ENCODE data around the gene CD300LG. TPM values are rescaled to one million over a fixed set of nuclear protein-coding genes. Genes with fewer than 3 reads are reported as not detected.

Gene CD300LG
- total and polyA plus RNA-seq, 9 donors, result 0.13 to 6.8 (median 2.1) TPM

DNA sequence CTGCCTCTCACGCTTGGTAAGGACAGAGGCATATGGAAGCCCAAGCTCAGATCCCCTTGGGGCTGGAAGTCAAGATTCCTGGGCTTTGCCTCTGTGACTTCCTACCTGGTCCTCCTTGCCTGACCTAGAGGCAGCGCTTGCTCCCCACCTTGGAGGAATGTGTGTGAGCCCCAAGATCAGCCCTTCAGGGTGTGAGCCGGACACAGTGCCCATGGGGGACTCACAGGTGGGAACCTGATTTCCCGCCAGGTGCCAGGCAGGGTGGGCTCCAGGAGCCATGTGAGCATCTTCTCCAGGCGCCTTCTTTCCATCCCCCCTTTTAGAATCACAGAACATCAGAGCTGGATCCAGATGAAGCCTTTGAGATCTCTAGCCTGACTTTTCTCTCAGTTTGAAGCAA is 10.2 kb downstream of the CD300LG start:
- intact Hi-C loops (cut with DNase I), result no loop called here
- 94 to 96% (median 95%) methylated on average over 5 of the region's 5 CpGs for WGBS, 3 donors
- DNase-seq, result no peak
- Histone ChIP-seq H3K4me1 (ENCODE audit: insufficient read depth) (peaks cover 5% of the 10 kb centered on the region), H3K36me3 (no peaks in the 10 kb centered on the region), H3K27me3 (no peaks in the 10 kb centered on the region), H3K4me3 (no peak overlapping the region), H3K9me3 (no peaks in the 10 kb centered on the region), H3K27ac (no peak overlapping the region)
- TF ChIP-seq POLR2A (IDR thresholded peaks at IDR 0.05) (no peak), EP300 (IDR thresholded peaks at IDR 0.05) (no peak)
- TF ChIP-seq, protein P1, sequence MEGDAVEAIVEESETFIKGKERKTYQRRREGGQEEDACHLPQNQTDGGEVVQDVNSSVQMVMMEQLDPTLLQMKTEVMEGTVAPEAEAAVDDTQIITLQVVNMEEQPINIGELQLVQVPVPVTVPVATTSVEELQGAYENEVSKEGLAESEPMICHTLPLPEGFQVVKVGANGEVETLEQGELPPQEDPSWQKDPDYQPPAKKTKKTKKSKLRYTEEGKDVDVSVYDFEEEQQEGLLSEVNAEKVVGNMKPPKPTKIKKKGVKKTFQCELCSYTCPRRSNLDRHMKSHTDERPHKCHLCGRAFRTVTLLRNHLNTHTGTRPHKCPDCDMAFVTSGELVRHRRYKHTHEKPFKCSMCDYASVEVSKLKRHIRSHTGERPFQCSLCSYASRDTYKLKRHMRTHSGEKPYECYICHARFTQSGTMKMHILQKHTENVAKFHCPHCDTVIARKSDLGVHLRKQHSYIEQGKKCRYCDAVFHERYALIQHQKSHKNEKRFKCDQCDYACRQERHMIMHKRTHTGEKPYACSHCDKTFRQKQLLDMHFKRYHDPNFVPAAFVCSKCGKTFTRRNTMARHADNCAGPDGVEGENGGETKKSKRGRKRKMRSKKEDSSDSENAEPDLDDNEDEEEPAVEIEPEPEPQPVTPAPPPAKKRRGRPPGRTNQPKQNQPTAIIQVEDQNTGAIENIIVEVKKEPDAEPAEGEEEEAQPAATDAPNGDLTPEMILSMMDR (IDR thresholded peaks at IDR 0.05), result no peak

DNA sequence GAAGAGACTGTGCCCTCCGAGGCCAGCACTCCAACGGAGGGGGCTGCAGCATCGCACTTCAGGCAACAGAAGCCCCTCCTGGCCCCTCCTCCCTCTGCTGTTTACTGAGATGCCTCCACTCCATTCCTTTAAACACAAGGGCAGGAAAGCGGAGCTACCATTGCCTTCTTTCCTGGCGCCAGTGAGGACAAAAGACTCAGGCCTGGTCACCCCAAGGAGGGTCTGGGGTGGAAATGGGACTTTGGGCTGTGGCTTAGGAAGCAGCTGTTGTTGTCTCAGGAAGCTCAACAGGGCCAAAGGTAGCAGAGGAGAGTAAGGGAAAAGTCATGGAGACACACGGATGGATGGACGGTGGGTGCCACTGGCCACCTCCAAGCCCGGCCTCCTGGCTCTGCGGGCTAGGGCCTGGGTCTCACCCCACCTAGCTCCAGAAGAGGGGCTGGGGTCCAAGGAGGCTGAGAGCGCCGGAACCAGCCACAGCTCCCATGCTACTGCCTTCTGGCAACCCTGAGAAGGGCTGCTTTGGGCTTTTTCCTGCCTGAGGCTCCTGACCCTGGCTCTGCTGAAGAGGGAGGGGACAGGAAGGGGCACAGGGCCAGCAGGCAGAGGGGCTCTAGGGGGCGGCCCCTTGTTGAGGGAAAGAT is 11.1 kb downstream of the CD300LG start:
- TF ChIP-seq EP300 (IDR thresholded peaks at IDR 0.05) (no peak), POLR2A (IDR thresholded peaks at IDR 0.05) (no peak)
- TF ChIP-seq, protein P1 (IDR thresholded peaks at IDR 0.05), result no peak
- Histone ChIP-seq H3K27me3 (no peaks in the 10 kb centered on the region), H3K4me1 (ENCODE audit: insufficient read depth) (peaks cover 5% of the 10 kb centered on the region), H3K4me3 (no peak overlapping the region), H3K36me3 (no peaks in the 10 kb centered on the region), H3K27ac (no peak overlapping the region), H3K9me3 (no peaks in the 10 kb centered on the region)
- DNase-seq, result no peak
- intact Hi-C loops (cut with DNase I), result no loop called here
- 64 to 69% (median 66%) methylated on average over 12 of the region's 12 CpGs for WGBS, 3 donors

DNA sequence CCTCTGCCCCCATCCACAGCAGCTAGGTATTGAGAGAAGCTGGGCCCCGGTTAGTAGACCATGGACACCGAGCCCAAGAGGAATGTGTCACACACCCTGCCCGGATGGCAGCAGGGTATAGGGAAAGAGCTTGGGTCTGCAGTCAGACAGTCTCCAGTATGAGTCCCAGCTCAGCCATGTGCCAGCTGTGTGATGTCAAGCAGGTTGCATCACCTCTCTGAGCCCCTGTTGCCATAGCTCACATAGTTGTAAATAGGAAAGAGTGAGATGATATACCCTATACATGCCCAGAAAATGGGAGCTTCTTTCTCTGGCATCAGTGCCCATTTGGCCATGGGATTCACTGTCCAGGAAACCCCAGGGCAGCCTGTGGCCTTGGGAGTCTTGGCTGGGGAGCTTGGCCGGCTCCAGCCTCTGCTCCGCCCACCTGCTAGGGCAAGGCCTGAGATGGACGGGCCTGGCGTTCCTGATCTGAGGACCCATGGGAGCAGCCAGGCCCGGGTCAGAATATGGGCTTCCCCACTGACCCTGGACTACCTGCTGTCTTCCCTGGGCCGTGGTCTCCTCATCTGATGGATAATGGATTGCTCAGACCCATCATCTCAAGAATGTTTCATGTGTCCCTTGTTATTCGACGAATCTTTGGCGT is 13.2 kb downstream of the CD300LG start:
- Histone ChIP-seq H3K9me3 (no peaks in the 10 kb centered on the region), H3K36me3 (no peaks in the 10 kb centered on the region), H3K4me3 (no peak overlapping the region), H3K27ac (no peak overlapping the region), H3K4me1 (ENCODE audit: insufficient read depth) (peaks cover 5% of the 10 kb centered on the region), H3K27me3 (no peaks in the 10 kb centered on the region)
- intact Hi-C loops (cut with DNase I), result no loop called here
- peak in 1 of 5 donors; percentile 59 for DNase-seq
- 70 to 72% (median 70%) methylated on average over 12 of the region's 12 CpGs for WGBS, 3 donors
- TF ChIP-seq EP300 (IDR thresholded peaks at IDR 0.05), result no peak
- TF ChIP-seq, protein P1 (IDR thresholded peaks at IDR 0.05), result no peak
- no peak for TF ChIP-seq POLR2A (IDR thresholded peaks at IDR 0.05)

DNA sequence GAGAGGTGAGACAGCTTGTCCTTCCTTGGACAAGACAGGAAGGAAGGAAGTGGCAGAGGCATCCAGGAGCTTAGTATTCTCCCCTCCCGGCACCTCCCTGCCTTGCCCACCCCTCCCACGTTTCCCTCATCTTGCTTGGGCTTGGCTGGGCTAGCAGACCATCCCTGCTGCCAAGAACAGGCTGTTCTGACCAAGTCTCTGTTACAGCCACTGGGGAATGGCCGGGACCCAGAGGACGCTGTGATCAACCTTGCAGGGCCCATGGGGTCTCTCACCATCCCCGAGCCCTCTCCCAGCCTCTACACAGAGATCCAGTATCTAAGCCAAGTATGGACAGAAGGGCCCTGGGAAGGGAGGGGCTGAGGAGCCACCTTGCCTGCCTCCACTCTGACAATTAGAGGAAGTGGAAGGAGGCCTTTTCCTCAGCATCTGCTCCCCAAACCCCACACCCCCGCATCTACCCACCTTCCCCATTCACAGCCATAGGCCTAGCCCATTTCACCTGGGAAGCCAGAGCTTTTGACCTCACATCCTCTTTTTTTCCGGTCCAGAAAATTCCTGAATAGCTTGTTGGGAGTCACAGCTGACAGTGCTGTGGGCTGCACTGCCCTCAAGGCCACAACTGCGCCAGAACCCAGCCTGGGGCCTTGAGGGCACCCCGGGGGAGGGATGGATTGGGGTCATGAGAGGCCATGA is 14.1 kb downstream of the CD300LG start:
- Histone ChIP-seq H3K27me3 (no peaks in the 10 kb centered on the region), H3K27ac (peak overlapping the region in 1 of 2 donors; percentile 60), H3K4me3 (no peak overlapping the region), H3K36me3 (no peaks in the 10 kb centered on the region), H3K4me1 (ENCODE audit: insufficient read depth) (peaks cover 5% of the 10 kb centered on the region), H3K9me3 (no peaks in the 10 kb centered on the region)
- TF ChIP-seq, protein P1 (IDR thresholded peaks at IDR 0.05), result no peak
- TF ChIP-seq EP300 (IDR thresholded peaks at IDR 0.05), result no peak
- no peak for TF ChIP-seq POLR2A (IDR thresholded peaks at IDR 0.05)
- intact Hi-C loops (cut with DNase I), result no loop called here
- 10 to 22% (median 15%) methylated on average over 9 of the region's 9 CpGs for WGBS, 3 donors
- peak in 4 of 5 donors; percentile 48 to 86 (median 64) for DNase-seq

Data from ovary (tissue), 9 donors.